Esophagus muscularis mucosa (tissue), 3 donors: ENCODE results near the gene MAP3K20.

Source experiments
- POLR2AphosphoS5 ChIP-seq, 2 donors: sonication (generic); formaldehyde crosslinking; IDR thresholded peaks; one replicate each; pipeline ENCODE4 v1.6.1; 2017; ENCODE audit warnings: antibody characterized with exemption in 2 of 2
- TF ChIP-seq, protein P1 (sequence below), 3 experiments: fragments of 200-600 bp in 2 of 3; fragments of 450-650 bp in 1 of 3; sonication (generic) in 2 of 3; IDR thresholded peaks; one replicate each; pipeline ENCODE4 v1.5.1; 2017 to 2019; ENCODE audit warnings: antibody characterized with exemption in 3 of 3, mild to moderate bottlenecking in 2 of 3, moderate library complexity in 1 of 3

DNA sequence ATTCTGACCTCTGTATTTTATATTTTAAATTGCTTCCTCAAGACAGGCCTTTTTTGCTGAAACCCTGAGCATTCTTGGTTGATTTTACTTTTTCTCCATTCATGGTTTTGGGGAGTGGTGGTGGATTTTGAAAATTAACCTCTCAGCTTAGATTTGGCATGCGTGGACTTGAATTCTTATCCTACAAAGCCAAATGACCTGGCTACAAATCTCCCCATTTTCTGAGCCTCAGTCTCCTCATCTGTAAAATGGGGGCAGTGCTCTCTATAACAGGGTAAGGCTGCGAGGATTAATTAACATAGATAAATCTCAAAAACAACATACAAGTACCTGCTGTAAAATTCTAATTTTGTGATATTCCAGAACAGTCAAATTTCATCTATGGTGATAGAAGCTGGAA lies 175.6 kb downstream of the MAP3K20 start:
- TF ChIP-seq, protein P1, sequence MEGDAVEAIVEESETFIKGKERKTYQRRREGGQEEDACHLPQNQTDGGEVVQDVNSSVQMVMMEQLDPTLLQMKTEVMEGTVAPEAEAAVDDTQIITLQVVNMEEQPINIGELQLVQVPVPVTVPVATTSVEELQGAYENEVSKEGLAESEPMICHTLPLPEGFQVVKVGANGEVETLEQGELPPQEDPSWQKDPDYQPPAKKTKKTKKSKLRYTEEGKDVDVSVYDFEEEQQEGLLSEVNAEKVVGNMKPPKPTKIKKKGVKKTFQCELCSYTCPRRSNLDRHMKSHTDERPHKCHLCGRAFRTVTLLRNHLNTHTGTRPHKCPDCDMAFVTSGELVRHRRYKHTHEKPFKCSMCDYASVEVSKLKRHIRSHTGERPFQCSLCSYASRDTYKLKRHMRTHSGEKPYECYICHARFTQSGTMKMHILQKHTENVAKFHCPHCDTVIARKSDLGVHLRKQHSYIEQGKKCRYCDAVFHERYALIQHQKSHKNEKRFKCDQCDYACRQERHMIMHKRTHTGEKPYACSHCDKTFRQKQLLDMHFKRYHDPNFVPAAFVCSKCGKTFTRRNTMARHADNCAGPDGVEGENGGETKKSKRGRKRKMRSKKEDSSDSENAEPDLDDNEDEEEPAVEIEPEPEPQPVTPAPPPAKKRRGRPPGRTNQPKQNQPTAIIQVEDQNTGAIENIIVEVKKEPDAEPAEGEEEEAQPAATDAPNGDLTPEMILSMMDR (IDR thresholded peaks at IDR 0.05): no peak
- no peak for TF ChIP-seq POLR2AphosphoS5 (IDR thresholded peaks at IDR 0.05)
